ENCODE data around the gene AP2A1.
"Not testable (repeated sequence)": the region's sequence is repeated elsewhere in the genome, so short reads cannot be mapped to it uniquely, and the experiment has no call there.

AP2A1 gene

DNA sequence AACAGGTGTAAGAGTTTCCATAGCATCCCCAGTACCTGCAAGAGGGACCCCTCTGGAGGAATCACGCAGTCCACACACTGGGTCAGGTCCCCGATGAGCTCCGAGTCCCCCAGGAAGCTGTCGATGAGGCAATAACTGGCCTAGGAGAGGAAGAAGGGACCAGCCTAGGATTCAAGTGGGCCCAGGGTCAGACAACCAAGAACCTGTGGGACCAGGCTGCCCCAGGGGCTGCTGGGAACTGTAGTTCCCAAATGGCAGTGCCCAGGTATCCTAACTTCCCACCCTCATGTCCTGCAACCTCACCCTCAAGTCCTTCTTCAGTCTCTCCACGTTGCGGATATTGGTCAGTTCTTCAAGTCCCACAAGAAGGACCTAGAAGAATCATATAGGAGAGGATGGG is 44.5 kb downstream of the AP2A1 start:
- in situ Hi-C loops (cut with HindIII; ENCODE audit: low sequenced_read_pairs), result no loop called here

GRCh38 chr19:49812452-49812996 is 45.7 kb downstream of the AP2A1 start:
- in situ Hi-C loops (cut with HindIII; ENCODE audit: low sequenced_read_pairs), result no loop called here

GRCh38 chr19:49812997-49813861 is 46.4 kb downstream of the AP2A1 start, which contains the start of gene FUZ:
TSS of gene FUZ (minus strand) at chr19:49813292. CDS start at chr19:49813106, 186 bp downstream.
- in situ Hi-C loops (cut with HindIII; ENCODE audit: low sequenced_read_pairs), result no loop called here

DNA sequence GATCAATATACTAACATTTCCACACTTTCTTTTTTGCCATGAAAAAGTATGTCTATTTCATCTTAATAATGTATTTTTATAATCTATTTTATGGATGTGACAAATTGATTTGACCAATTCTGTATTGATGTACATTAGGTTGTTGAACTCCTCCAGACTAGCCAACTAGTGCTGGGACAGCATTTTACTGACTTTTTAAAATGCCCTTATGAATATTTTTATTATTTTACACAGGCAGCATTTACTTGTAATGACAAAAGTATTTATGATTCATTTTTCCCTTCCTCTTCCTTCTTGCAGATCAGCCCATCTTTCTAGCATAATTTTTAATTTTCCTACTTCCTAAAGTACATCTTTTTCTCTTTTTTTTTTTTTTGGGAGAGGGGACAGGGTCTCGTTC is 47.2 kb downstream of the AP2A1 start:
- in situ Hi-C loops (cut with HindIII; ENCODE audit: low sequenced_read_pairs), result no loop called here

- in situ Hi-C loops (cut with HindIII; ENCODE audit: low sequenced_read_pairs), result no loop called here
Measured at GRCh38 chr19:49816590-49816989, 49.8 kb downstream of the AP2A1 start.

DNA sequence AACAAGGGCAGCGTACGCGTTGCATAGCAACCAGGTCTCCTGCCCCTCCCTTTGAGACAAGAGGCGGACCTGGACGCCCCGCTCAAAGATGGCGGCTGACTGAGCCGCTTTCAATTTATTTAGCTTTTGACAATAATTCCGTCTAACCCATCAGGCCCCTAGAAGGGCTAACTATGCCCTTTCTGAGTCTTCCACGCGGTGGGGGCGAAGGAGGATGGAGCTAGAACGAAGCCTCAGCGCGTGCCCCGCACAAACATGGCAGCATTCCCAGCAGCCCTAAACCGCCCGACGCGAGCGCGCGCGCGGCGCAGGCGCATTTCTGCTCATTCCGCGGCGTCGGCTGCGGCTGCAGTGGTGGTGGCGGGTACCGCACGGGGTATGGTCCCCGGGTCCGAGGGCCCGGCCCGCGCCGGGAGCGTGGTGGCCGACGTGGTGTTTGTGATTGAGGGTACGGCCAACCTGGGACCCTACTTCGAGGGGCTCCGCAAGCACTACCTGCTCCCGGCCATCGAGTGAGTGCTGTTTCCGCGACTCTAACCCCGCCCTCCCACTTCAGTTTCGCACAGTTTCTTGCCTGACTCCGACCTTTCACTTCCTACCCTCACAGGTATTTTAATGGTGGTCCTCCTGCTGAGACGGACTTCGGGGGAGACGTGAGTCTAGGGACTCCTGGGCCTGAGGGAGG is 51.3 kb downstream of the AP2A1 start, which contains the start of gene MED25:
Gene MED25 (plus strand): TSS at position 326 of the 685 bp plus-strand sequence. CDS start 53 bp downstream, at position 379.
- in situ Hi-C loops (cut with HindIII; ENCODE audit: low sequenced_read_pairs), result no loop called here

- in situ Hi-C loops (cut with HindIII; ENCODE audit: low sequenced_read_pairs), result no loop called here
Measured at GRCh38 chr19:49818649-49819370, 52.0 kb downstream of the AP2A1 start.

- in situ Hi-C loops (cut with HindIII; ENCODE audit: low sequenced_read_pairs), result not testable (repeated sequence)
Measured at GRCh38 chr19:49819452-49820115, 52.8 kb downstream of the AP2A1 start.

GRCh38 chr19:49820125-49820524 is 53.3 kb downstream of the AP2A1 start:
- in situ Hi-C loops (cut with HindIII; ENCODE audit: low sequenced_read_pairs), result no loop called here

DNA sequence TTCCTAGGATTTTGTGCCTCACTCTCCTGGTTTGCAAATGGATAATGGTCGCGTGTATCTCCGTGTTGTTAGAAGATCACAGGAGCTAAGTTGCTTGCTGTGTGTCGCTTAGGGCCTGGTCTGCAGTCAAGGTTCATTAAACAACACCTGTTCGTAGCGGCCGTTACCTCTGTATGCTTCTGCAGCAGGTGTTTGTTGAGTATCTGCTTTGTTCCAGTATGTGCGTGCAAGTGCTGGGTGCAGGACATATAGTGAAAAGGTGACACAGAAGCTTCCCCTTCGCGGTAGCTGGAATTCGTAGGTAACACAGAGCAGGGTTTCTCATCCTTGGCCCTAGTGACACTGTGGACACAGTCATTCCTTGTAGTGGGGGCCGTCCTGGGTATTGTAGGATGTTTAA is 56.7 kb downstream of the AP2A1 start:
- in situ Hi-C loops (cut with HindIII; ENCODE audit: low sequenced_read_pairs), result no loop called here

DNA sequence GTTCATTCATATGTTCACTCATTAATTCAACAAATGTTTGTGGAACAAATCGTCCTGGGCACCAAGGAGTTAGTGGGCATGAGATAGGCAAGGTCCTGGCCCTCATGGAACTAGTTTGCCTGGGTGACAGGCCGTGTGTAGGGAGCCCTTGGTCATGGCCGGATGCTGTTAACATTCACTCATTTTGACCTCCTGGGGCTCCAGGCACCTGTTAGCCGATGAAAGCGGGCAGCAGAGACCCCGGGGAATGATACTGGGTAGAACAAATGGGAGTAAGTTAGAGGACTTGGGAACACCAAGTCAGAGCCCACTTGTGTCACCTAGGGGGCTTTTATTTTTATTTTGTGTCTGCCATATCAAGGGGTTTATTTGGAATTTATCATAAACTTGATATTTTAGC is 57.9 kb downstream of the AP2A1 start:
- in situ Hi-C loops (cut with HindIII; ENCODE audit: low sequenced_read_pairs), result no loop called here

DNA sequence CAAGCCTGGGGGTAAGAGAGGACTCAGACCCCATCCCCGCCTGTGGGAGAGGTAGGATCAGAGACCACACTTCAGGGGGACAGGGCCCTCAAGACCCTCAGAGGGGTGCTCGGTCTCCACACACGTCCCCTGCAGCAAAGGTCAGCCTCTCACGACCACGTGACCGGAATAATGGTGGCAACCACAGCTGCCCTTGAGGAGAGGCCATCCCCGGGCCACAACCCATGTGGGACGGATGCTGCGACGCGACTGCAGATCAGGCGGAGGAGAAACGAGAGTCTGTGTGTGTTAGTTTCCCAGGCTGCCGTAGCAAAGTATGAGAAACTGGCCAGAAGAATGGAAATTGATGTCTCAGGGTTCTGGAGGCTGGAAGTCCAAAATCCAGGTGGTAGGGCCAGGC is 60.2 kb downstream of the AP2A1 start:
- in situ Hi-C loops (cut with HindIII; ENCODE audit: low sequenced_read_pairs), result no loop called here

- in situ Hi-C loops (cut with HindIII; ENCODE audit: low sequenced_read_pairs), result no loop called here
Measured at GRCh38 chr19:49829200-49829599, 62.4 kb downstream of the AP2A1 start.

DNA sequence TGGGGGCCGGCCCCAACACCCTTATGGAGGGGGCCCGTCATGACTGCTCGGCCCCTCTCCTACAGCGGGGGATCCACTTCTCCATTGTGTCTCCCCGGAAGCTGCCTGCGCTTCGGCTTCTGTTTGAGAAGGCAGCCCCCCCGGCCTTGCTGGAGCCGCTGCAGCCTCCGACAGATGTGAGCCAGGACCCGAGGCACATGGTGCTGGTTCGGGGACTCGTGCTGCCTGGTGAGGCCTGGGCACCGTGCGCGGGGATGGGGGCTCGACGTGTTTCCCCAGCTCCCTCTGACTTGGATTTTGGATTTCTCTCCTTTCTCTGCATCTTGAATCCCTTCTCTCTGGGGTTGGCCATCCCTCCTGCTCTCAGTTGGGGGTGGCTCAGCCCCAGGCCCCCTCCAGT is 62.9 kb downstream of the AP2A1 start:
- in situ Hi-C loops (cut with HindIII; ENCODE audit: low sequenced_read_pairs), result no loop called here

DNA sequence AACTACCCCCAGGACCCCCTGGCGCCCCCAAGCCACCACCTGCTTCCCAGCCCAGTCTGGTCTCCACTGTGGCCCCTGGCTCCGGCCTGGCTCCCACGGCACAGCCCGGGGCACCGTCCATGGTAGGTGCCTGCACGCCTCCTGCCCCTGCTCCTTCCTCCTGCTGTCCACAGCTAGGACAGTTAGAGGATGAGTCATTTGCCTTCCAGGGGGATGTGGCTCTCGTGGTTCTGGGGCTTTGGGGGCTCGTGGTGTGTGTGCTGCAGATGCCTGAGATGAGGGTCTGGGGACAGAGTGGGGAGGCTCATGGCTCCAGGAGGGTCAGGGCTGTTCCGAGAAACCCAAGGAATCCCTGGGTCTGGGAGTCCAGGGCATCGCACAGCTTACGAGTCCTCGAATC is 64.0 kb downstream of the AP2A1 start:
- in situ Hi-C loops (cut with HindIII; ENCODE audit: low sequenced_read_pairs), result no loop called here

DNA sequence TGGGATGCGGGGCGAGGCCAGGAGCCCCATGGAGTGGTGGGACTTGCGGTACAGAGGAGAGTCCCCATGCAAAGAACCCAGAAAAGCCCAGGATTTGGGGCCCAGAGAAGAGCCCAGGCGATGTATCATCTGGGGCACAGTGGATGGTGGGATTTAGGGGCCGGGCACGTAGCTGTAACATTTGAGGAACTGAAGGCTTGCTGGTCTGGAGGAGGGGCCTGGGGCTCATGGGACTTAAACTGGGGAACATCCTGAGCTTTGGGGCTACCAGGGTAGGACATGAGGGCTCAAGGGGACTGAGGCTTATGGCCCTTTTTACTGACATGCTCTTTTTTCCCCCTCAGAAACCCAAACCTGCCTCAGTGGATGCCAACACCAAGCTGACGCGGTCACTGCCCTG is 64.8 kb downstream of the AP2A1 start:
- in situ Hi-C loops (cut with HindIII; ENCODE audit: low sequenced_read_pairs), result no loop called here

- in situ Hi-C loops (cut with HindIII; ENCODE audit: low sequenced_read_pairs), result no loop called here
Measured at GRCh38 chr19:49832556-49832955, 65.8 kb downstream of the AP2A1 start.

DNA sequence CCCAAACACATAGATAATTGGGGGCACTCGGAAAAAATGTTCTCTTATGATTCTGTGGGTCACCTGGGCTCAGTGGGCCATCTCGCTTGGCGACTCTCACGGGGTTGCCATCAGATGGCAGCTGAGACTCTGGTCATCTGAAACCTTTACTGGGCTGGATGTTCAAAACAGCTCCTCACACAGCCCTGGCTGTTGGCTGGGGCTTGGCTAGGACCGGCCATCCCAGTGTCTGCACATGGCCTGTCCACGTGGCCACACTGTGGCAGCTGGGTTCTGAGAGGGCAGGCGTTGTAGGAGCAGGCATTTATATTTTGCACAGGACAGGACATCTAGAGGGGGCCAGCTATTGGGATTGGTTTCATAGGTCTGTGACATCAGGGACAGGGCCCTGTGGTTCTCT is 66.8 kb downstream of the AP2A1 start:
- in situ Hi-C loops (cut with HindIII; ENCODE audit: low sequenced_read_pairs), result no loop called here

DNA sequence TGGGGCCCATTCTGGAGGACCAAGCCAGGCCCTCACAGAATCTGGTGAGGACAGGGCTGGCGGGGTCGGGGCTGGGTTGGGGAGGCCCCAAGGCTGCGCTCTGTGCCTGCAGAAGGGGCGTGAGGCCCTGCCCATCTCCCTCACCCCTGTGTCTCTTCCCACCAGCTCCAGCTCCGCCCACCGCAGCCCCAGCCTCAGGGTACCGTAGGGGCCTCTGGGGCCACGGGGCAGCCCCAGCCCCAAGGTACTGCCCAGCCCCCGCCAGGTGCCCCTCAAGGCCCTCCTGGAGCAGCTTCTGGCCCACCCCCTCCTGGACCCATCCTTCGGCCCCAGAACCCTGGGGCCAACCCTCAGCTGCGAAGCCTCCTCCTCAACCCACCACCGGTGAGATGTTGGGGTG is 68.8 kb downstream of the AP2A1 start:
- in situ Hi-C loops (cut with HindIII; ENCODE audit: low sequenced_read_pairs), result no loop called here

DNA sequence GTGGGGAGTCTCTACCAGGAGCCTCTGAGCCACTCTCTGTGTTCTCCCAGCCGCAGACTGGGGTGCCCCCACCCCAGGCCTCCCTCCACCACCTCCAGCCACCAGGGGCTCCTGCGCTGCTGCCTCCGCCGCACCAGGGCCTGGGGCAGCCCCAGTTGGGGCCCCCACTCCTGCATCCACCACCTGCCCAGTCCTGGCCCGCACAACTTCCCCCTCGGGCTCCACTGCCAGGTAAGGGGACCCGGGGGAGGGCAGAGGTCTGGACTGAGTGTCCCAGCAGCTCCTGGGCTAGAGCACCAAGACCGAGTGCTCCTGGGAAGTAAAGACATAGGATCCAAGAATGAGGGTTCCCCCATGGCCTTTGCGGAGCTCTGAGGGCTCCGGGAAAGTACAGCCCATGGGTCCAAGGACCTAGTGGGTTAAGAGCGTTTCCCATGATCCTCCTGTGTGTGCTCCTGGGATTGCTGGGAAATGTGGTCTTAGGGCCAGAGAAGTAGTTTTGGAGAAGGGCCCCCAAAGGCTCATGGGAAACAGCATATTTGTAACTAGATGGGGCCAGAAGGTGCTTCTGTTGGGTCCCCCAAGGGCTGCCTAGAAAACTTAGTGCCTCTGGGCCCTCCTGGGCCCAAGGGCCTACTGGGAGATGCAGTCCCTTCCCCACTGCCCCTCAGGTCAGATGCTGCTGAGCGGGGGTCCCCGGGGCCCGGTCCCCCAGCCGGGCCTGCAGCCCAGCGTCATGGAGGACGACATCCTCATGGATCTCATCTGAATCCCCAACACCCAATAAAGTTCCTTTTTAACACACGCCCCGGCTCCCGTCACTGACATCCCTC is 69.6 kb downstream of the AP2A1 start:
- in situ Hi-C loops (cut with HindIII; ENCODE audit: low sequenced_read_pairs), result no loop called here
